ENCODE measurements around the gene PLA2R1. TPM values are rescaled to one million over a fixed set of nuclear protein-coding genes. Genes with fewer than 3 reads are reported as not detected.
"Not testable (repeated sequence)": the region's sequence is repeated elsewhere in the genome, so short reads cannot be mapped to it uniquely, and the experiment has no call there.

PLA2R1 gene
- total RNA-seq, 1 donor from 2014 or later = 16.2 TPM

GRCh38 chr2:160063879-160064612 lies 1.6 kb upstream of the PLA2R1 start:
- no peak for DNase-seq (ENCODE audit: low read depth in 2 of 2)

GRCh38 chr2:160063271-160063670 lies 856 bp upstream of the PLA2R1 start:
- DNase-seq (ENCODE audit: low read depth in 2 of 2) = no peak

GRCh38 chr2:160061944-160062291 lies 497 bp downstream of the PLA2R1 start:
- DNase-seq (ENCODE audit: low read depth in 2 of 2) = peak in 1 of 2 donors; percentile 25

GRCh38 chr2:160061533-160061932 lies 882 bp downstream of the PLA2R1 start:
- no peak for DNase-seq (ENCODE audit: low read depth in 2 of 2)

GRCh38 chr2:160060297-160060696 lies 2.1 kb downstream of the PLA2R1 start:
- DNase-seq (ENCODE audit: low read depth in 2 of 2) = no peak

- DNase-seq (ENCODE audit: low read depth in 2 of 2) = no peak
Observed at GRCh38 chr2:160057356-160057755, 5.1 kb downstream of the PLA2R1 start.

- DNase-seq (ENCODE audit: low read depth in 2 of 2) = no peak
Observed at GRCh38 chr2:160055726-160056108, 6.7 kb downstream of the PLA2R1 start.

GRCh38 chr2:160054984-160055725 lies 7.3 kb downstream of the PLA2R1 start:
- peak; percentile 32 to 66 for DNase-seq (ENCODE audit: low read depth in 2 of 2)

- DNase-seq (ENCODE audit: low read depth in 2 of 2) = no peak
Observed at GRCh38 chr2:160053946-160054345, 8.5 kb downstream of the PLA2R1 start.

- DNase-seq (ENCODE audit: low read depth in 2 of 2) = no peak
Observed at GRCh38 chr2:160052531-160052930, 9.9 kb downstream of the PLA2R1 start.

GRCh38 chr2:160051371-160051800 lies 11.0 kb downstream of the PLA2R1 start:
- DNase-seq (ENCODE audit: low read depth in 2 of 2) = no peak

- no peak for DNase-seq (ENCODE audit: low read depth in 2 of 2)
Observed at GRCh38 chr2:160050147-160050546, 12.3 kb downstream of the PLA2R1 start.

GRCh38 chr2:160045703-160046210 lies 16.7 kb downstream of the PLA2R1 start:
- DNase-seq (ENCODE audit: low read depth in 2 of 2) = no peak

GRCh38 chr2:160044728-160045127 lies 17.7 kb downstream of the PLA2R1 start:
- no peak for DNase-seq (ENCODE audit: low read depth in 2 of 2)

GRCh38 chr2:160043265-160043664 lies 19.1 kb downstream of the PLA2R1 start:
- DNase-seq (ENCODE audit: low read depth in 2 of 2) = no peak

GRCh38 chr2:160042054-160042453 lies 20.4 kb downstream of the PLA2R1 start:
- DNase-seq (ENCODE audit: low read depth in 2 of 2) = peak in 1 of 2 donors; percentile 56

GRCh38 chr2:160041091-160041490 lies 21.3 kb downstream of the PLA2R1 start:
- DNase-seq (ENCODE audit: low read depth in 2 of 2) = peak in 1 of 2 donors; percentile 53

GRCh38 chr2:160039166-160039903 lies 23.1 kb downstream of the PLA2R1 start:
- peak; percentile 95 to 99 for DNase-seq (ENCODE audit: low read depth in 2 of 2)

GRCh38 chr2:160038662-160039061 lies 23.8 kb downstream of the PLA2R1 start:
- DNase-seq (ENCODE audit: low read depth in 2 of 2) = not testable (repeated sequence)

GRCh38 chr2:160036736-160037135 lies 25.7 kb downstream of the PLA2R1 start:
- no peak for DNase-seq (ENCODE audit: low read depth in 2 of 2)

GRCh38 chr2:160035125-160035524 lies 27.3 kb downstream of the PLA2R1 start:
- no peak for DNase-seq (ENCODE audit: low read depth in 2 of 2)

- DNase-seq (ENCODE audit: low read depth in 2 of 2) = no peak
Observed at GRCh38 chr2:160034396-160034795, 28.0 kb downstream of the PLA2R1 start.

All from dermis microvascular lymphatic vessel endothelial cell (primary cell).